Tibial nerve (tissue), 4 donors: ENCODE results near the gene TENM3. TPM values are rescaled to one million over a fixed set of nuclear protein-coding genes. Genes with fewer than 3 reads are reported as not detected.

Experiments used
- DNase-seq, 2 donors: peaks; one replicate each; pipeline ENCODE4 v3.0.0-alpha.2; 2019; ENCODE audit warnings: low spot score in 2 of 2
- H3K27ac ChIP-seq, 4 donors: fragments of 200-600 bp; sonication (generic) in 3 of 4; one replicate each; pipeline ENCODE4 v1.5.1; 2017 to 2019; ENCODE audit warnings: mild to moderate bottlenecking in 1 of 4
- H3K27me3 ChIP-seq, 2 donors: fragments of 200-600 bp; sonication (generic) in 1 of 2; one replicate each; pipeline versions ENCODE4 v1.5.1 to v1.6.0; 2017 to 2019
- H3K36me3 ChIP-seq, 3 donors: fragments of 200-600 bp; sonication (generic); one replicate each; pipeline ENCODE4 v1.5.1; 2018 to 2019
- H3K4me1 ChIP-seq, 4 donors: fragments of 200-600 bp; sonication (generic) in 3 of 4; one replicate each; pipeline ENCODE4 v1.5.1; 2017 to 2019
- H3K4me3 ChIP-seq, 4 donors: fragments of 200-600 bp; sonication (generic) in 3 of 4; one replicate each; pipeline ENCODE4 v1.5.1; 2017 to 2019; ENCODE audit warnings: mild to moderate bottlenecking in 1 of 4, moderate library complexity in 1 of 4
- H3K9me3 ChIP-seq, 4 donors: fragments of 200-600 bp; sonication (generic) in 3 of 4; one replicate each; pipeline ENCODE4 v1.5.1; 2017 to 2019
- CTCF ChIP-seq, 5 experiments: fragments of 200-600 bp in 3 of 5; fragments of 450-650 bp in 2 of 5; sonication (generic) in 3 of 5; IDR thresholded peaks; one replicate each; pipeline ENCODE4 v1.5.1; 2016 to 2019; ENCODE audit warnings: antibody characterized with exemption in 5 of 5, mild to moderate bottlenecking in 3 of 5, moderate library complexity in 2 of 5
- EP300 ChIP-seq, 2 donors: sonication (generic); formaldehyde crosslinking; IDR thresholded peaks; one replicate each; pipeline ENCODE4 v1.6.1; 2017; ENCODE audit warnings: antibody characterized with exemption in 2 of 2, mild to moderate bottlenecking in 1 of 2
- POLR2A ChIP-seq, 2 donors: fragments of 450-650 bp; IDR thresholded peaks; one replicate each; pipeline ENCODE4 v1.6.1; 2017; ENCODE audit warnings: antibody characterized with exemption in 2 of 2, mild to moderate bottlenecking in 2 of 2, moderate library complexity in 2 of 2
- WGBS, 2 donors: methylation state at CpG; one replicate each; pipeline ENCODE4 v1.1.5; 2018; 5-methylcytosine and 5-hydroxymethylcytosine counted together
- total RNA-seq, 4 donors: library from RNA; depleted of rRNA; stranded (reverse); fragments of >200 nt; gene quantifications; one replicate each; pipeline ENCODE4 v1.1.0, GENCODE V29; 2016

Gene TENM3
- total RNA-seq, 4 donors from 2014 or later = 19.0 to 60.5 (median 29.4) TPM

GRCh38 chr4:182625193-182625592 lies 382.0 kb downstream of the TENM3 start:
- H3K27ac ChIP-seq = no peak overlapping the region
- H3K4me1 ChIP-seq = peaks cover 0 to under 1% (median 0%) of the 10 kb centered on the region in 4 donors
- H3K27me3 ChIP-seq = no peaks in the 10 kb centered on the region
- no peaks in the 10 kb centered on the region for H3K9me3 ChIP-seq
- H3K36me3 ChIP-seq = peaks cover 0 to 3% (median 0%) of the 10 kb centered on the region in 3 donors
- TF ChIP-seq EP300 (IDR thresholded peaks at IDR 0.05) = no peak
- TF ChIP-seq POLR2A (IDR thresholded peaks at IDR 0.05) = no peak
- TF ChIP-seq CTCF (IDR thresholded peaks at IDR 0.05) = no peak
- no peak for DNase-seq
- no peak overlapping the region for H3K4me3 ChIP-seq
- 89 to 91% methylated on average over 16 of the region's 16 CpGs for WGBS, 2 donors

GRCh38 chr4:182627996-182628395 lies 384.8 kb downstream of the TENM3 start:
- Histone ChIP-seq H3K27ac (no peak overlapping the region), H3K4me1 (no peaks in the 10 kb centered on the region)
- WGBS, 2 donors = 63 to 68% methylated on average over 6 of the region's 6 CpGs

GRCh38 chr4:182628544-182628943 lies 385.3 kb downstream of the TENM3 start:
- TF ChIP-seq CTCF (IDR thresholded peaks at IDR 0.05) (no peak), POLR2A (IDR thresholded peaks at IDR 0.05) (no peak), EP300 (IDR thresholded peaks at IDR 0.05) (no peak)
- Histone ChIP-seq H3K27ac (no peak overlapping the region), H3K4me3 (no peak overlapping the region), H3K36me3 (peaks cover 0 to 10% (median 0%) of the 10 kb centered on the region in 3 donors), H3K4me1 (no peaks in the 10 kb centered on the region), H3K27me3 (no peaks in the 10 kb centered on the region), H3K9me3 (no peaks in the 10 kb centered on the region)
- 84 to 85% methylated on average over 6 of the region's 6 CpGs for WGBS, 2 donors
- no peak for DNase-seq

More at GRCh38 chr4:182627996-182628395, 384.8 kb downstream of the TENM3 start:
- H3K4me3 ChIP-seq = no peak overlapping the region
- peaks cover 0 to 6% (median 0%) of the 10 kb centered on the region in 3 donors for H3K36me3 ChIP-seq
- no peaks in the 10 kb centered on the region for H3K27me3 ChIP-seq
- H3K9me3 ChIP-seq = no peaks in the 10 kb centered on the region
- no peak for TF ChIP-seq POLR2A (IDR thresholded peaks at IDR 0.05)
- no peak for TF ChIP-seq CTCF (IDR thresholded peaks at IDR 0.05)
- TF ChIP-seq EP300 (IDR thresholded peaks at IDR 0.05) = no peak
- DNase-seq = no peak

GRCh38 chr4:182629096-182629495 lies 385.9 kb downstream of the TENM3 start:
- WGBS, 2 donors = 86 to 94% methylated on average over 3 of the region's 3 CpGs
- TF ChIP-seq EP300 (IDR thresholded peaks at IDR 0.05) (no peak), POLR2A (IDR thresholded peaks at IDR 0.05) (no peak), CTCF (IDR thresholded peaks at IDR 0.05) (no peak)
- Histone ChIP-seq H3K9me3 (no peaks in the 10 kb centered on the region), H3K27me3 (no peaks in the 10 kb centered on the region), H3K4me1 (no peaks in the 10 kb centered on the region), H3K36me3 (peaks cover 0 to 10% (median 0%) of the 10 kb centered on the region in 3 donors), H3K27ac (no peak overlapping the region), H3K4me3 (no peak overlapping the region)
- DNase-seq = no peak

GRCh38 chr4:182640491-182640890 lies 397.3 kb downstream of the TENM3 start:
- DNase-seq = no peak
- 68 to 76% methylated on average over 3 of the region's 3 CpGs for WGBS, 2 donors
- no peak overlapping the region for H3K27ac ChIP-seq
- peaks cover 0 to 15% (median 0%) of the 10 kb centered on the region in 4 donors for H3K4me1 ChIP-seq
- H3K36me3 ChIP-seq = no peaks in the 10 kb centered on the region
- H3K4me3 ChIP-seq = no peak overlapping the region
- H3K27me3 ChIP-seq = no peaks in the 10 kb centered on the region
- peaks cover 0 to 5% (median 0%) of the 10 kb centered on the region in 4 donors for H3K9me3 ChIP-seq
- TF ChIP-seq POLR2A (IDR thresholded peaks at IDR 0.05) (no peak), CTCF (IDR thresholded peaks at IDR 0.05) (no peak), EP300 (IDR thresholded peaks at IDR 0.05) (no peak)
